VCaP (cell line): ENCODE results near the gene BPIFB3.

Source experiments
- H3K27ac ChIP-seq: fragments of 450-650 bp; 2 replicates; pipeline ENCODE4 v1.5.1; 2017
- CTCF ChIP-seq: fragments of 450-650 bp; conservative IDR thresholded peaks from 2 replicates; pipeline ENCODE4 v1.5.1; 2017; ENCODE audit warnings: mild to moderate bottlenecking, moderate library complexity

Gene BPIFB3

GRCh38 chr20:33014336-33015113, 39.2 kb upstream of the BPIFB3 start:
- no peak for TF ChIP-seq CTCF
- no peak overlapping the region for H3K27ac ChIP-seq

- no peak overlapping the region for H3K27ac ChIP-seq
- TF ChIP-seq CTCF, result no peak
These were observed 38.6 kb upstream of the BPIFB3 start for GRCh38 chr20:33015114-33015484.

GRCh38 chr20:33015700-33016580, 37.8 kb upstream of the BPIFB3 start:
- no peak for TF ChIP-seq CTCF
- no peak overlapping the region for H3K27ac ChIP-seq

GRCh38 chr20:33016581-33017109, 37.1 kb upstream of the BPIFB3 start:
- no peak overlapping the region for H3K27ac ChIP-seq
- TF ChIP-seq CTCF, result no peak

- H3K27ac ChIP-seq, result no peak overlapping the region
- TF ChIP-seq CTCF, result no peak
These were observed 36.2 kb upstream of the BPIFB3 start for GRCh38 chr20:33017542-33017941.

GRCh38 chr20:33018169-33018931, 35.4 kb upstream of the BPIFB3 start:
- no peak for TF ChIP-seq CTCF

More at GRCh38 chr20:33018169-33018931, 35.4 kb upstream of the BPIFB3 start:
- H3K27ac ChIP-seq, result no peak overlapping the region
